Suppressor macrophage treated with lipopolysaccharide for 1 hour (primary cell): ENCODE measurements around the gene ZNF438.
"Not testable (repeated sequence)": the region's sequence is repeated elsewhere in the genome, so short reads cannot be mapped to it uniquely, and the experiment has no call there.

Experiments
- DNase-seq, 3 donors: peaks; one replicate each; pipeline ENCODE4 v3.0.0-alpha.2; 2020 to 2022

ZNF438 gene

DNA sequence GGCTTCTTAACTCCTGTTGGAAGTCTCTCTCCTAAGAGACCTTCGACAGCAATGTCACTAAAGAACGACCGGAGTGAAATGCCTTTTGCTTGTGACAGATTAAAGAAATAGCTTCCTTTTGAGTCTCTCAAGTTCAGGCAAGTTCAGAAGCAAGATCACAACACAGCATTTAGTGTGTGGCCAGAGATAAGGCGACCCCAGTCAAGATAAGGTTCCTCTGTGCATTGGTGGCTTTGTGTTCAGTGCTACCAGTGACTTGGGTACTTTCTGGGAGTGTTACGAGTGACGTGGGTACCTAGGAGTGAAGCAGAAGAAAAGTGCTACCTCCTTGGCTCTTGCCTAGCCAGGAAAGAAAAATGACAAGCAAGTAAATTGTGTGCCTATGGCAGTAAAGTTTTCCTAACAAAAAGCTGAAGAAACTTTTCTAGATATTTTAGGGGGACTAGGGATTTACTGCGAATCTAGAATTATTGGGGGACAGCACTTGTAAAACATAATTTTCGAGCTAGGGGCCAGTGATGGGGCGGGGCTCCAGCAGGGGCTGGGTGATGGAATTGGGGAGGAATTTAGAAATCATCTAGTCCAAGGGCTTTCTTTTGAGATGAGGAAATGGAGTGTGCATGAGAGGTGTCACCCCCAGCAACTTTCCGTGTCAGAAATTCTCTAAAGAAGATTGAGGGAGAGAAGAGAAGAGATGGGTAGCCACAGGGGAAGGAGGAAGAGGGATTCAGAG is 210.2 kb downstream of the ZNF438 start:
- DNase-seq, result no peak

DNA sequence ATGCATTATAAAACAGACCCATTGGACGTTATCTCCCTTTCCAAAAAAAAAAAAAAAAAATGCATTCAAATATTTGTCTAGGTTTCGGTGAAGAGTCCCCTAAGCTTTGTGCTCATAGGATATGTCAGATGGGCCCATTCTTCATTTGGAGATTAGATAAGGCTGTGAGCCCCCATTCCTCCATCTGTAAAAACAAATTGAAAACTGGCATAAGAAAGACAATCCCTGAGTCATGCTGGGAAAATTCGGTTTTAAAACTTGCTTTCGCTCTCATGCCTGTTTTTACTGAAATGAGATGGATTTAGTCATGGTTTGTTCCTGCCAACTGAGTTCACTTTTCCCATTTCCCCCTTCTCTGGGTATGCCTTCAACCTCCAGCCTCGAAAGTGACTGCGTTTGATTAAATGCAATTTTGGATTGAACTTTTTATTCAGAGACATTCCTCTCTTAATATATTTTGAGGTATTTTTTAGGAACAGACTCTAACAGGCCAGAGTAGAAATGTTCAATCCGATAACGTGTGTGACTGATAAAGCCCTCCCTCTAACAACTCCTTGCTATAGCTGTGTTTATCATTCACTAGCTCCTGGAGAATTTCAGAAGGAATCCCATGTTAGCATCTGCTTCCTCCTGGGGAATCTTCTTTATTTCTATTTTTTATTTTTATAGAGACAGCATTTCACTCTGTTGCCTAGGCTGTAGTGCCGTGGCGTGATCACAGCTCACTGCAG is 211.2 kb downstream of the ZNF438 start:
- DNase-seq, result peak; percentile 30 to 71 (median 31)

DNA sequence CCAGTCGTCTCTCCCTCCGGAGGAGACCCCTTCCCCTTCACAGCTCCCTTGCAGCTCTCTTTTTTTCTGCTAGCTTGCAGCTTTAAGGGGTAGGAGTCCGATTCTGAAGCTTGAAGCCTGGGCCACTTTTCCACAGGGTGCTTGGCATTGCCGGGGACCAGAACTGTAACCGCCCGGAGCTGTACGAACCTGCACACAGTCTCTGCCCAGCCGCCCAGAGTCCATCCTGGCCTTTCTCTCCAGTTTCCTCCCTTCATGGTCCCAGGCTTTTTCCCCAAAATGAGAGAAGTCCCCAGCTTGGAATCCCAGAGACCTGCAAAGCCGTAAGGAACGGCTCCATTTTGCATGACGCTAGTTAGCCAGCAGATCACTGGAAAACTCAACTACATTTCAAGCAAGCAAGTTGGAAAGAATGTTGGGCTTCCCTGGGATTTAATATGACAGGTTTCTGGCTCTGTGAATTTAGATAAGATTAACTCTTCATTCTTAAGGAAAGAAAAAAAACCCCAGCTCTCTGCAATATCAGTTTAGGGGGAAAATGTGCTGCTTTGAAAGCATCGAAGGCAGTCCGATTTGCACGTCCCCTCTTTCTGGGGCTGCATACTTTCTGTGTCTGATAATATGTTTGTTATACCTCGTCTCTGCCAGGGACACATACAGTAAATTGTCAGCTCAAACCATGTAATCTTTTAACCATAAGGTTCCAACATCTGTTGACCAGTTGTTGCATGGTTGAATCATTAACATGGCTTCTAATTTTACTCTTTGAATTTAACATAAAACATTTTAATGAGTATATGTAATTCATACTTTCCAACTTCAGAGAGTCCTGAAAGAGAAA is 212.1 kb downstream of the ZNF438 start:
- DNase-seq, result no peak

DNA sequence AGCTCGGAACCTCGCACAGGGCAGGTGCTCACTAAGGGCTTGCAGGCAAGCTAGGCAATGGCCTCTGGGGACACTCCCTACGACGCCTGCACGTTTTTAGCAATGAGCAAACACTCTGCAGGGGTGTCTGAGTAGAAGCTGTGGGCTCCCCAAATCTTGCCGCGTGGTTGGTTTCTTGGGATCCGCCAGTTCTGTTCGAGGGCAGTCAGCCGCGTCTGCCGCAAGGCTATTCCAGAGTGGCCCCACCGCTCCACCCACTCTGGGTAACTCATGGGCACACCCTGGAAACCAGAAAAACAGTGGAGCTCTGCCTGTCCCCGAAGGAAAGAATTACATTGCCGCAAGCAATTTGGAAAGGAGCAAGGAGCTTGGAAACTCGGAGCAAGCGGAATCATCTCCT is 212.8 kb downstream of the ZNF438 start:
- no peak for DNase-seq

DNA sequence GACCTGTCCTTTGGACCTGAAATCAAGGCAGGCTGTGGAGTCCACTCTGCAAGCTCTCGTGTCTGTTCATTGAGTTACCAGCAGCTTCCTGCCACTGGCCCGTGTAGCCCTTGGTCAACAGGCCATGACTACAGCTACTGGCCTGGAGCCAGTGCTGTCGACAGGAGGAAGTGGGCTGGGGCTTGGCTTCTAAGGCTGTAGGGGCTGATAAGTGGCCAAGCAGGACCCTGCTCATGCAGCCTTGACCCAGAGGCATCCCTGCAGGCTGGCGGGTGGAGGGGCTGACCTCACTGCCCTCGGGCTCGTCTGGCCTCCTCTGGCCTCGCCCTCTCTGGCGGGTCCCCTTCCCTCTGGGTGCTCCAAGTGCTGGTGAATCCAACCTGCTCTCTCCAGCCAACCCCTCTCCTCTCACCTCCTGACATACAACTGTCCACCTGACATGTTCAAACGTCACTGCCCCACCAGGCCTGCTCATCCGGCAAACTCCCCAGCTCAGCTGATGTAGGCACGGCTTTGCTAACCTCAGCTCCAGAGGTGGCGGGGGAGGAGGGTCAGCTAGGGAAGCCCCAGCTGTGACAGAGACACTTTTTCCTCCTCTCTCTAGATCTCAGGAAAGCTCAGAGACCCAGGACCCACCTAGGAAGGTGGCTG is 213.5 kb downstream of the ZNF438 start:
- DNase-seq, result peak; percentile 42 to 74 (median 66)

DNA sequence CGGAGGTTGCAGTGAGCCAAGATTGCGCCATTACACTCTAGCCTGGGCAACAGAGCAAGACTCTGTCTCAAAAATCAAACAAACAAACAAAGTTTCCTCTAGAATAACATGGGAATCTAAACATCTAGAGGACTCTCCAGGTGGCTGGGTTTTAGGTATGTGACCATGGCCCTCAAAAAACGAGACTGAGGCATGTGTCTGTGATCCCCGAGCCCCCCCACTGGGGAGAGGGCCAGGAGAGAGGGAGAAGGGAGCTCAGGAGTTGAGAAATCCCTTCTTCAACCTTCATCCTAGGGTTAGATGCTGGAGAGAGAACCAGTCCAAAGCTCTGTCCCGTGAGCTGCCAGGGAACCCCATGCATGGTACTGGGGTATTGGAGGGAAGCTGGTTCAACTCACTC is 214.1 kb downstream of the ZNF438 start:
- DNase-seq, result no peak

DNA sequence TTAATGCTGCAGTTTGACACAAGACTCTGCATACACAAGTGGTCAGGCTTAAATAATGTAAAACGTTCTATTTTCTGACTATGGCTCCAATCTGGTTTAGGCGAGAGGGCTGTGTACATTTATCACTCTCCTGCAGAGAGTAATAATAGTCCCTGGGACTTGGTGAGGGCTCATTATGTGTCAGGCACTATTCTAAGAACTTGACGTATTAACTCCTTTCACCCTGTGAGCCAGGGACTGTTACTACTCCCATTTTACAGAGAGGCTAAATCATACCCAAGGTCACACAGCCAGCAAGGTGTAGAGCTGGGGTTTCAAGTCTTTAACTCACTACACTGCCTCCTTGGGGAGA is 214.9 kb downstream of the ZNF438 start:
- DNase-seq, result no peak

DNA sequence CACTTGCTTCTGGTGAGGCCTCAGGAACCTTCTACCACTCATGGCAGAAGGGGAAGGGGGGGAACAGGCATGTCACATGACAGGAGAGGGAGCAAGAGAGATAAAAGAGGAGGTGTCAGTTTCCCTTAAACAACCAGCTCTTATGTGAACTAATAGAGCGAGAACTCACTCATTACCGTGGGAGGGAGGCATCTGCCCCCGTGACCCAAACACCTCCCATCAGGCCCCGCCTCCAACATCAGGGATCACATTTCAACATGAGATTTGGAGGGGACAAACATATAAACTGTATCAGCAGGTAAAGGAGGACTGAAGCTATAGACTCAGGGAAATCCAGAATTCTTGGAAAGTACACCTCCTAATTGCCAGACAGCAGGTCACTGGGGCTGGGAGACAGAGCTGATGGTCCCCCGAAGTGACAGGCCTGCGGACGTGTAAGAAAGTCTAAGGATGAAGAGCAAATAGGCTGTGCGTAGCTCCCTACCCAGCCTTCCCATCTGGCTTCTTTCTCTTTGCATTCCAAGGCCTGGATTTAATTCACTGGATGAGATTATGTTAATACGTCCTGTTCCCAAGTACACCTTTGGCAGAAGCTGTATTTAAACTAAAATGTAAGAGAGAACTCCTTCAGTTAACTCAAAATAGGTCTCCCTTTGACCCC is 215.4 kb downstream of the ZNF438 start:
- DNase-seq, result no peak

DNA sequence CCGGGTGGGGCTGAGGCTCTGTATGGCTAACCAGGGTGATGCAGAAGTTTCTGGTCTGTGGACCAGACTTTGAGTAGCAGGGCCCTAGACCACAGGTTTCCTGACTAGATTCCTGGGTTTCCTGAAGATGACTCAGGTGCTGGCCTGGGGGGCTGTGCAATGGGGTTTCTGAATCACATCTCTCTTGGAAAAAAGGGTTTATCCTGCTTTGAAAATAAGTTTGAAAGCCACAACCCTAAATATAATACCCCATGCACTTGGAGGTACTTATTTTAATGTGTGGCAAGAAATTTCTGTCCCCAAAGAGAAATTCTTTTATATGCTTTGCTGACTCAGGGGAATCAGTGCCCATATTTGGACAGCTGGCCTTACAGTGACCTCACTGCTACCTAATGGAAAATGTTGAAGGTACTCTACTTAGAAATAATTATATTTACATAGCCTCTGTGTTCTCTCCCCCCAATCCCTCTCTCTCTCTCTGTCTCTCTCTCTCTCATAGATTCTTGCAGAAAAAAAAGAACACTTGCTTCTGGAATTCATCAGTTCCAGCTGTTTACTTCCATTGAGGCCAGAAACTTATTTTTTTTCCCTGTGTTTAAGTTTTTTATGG is 217.7 kb downstream of the ZNF438 start:
- no peak for DNase-seq

DNA sequence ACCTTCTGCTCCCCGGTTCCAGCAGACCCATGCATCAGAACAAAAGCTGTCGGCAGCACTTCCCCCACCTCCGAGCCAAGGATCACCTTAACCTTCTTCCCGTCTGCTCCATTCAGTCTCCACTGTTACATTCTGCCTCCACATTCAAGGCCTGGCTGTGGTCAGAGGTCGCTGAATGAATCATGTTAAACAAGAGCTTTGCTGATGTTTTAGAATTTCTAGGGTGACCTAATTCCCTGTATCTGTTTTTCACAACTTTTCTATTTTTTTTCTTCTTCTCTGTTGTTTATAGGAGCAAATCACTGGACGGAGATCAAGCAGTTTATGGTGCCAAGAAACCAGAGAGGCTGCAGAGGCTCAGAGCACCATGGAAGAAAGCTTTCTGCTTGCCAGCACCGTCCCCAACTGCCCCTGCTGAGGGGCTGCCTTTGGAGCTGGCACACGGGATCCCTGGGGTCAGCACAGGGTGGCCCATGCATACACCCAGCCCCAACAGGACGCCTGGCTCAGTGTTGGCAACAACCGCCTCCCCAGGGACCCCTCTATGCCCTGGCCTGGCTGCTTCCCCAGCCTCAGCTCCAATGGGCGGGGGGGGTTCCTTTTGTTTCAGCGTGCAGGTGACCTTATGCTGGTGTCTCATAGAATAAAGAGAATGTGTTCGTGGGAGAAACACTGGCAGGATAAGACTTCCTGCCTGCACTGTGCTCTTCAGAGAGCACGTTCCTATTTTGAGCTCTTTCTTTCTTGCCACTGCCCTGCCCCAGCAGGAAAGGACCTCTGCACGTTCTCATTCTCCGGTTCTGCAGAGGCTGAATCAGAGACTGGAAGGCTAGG is 219.4 kb downstream of the ZNF438 start:
- no peak for DNase-seq

DNA sequence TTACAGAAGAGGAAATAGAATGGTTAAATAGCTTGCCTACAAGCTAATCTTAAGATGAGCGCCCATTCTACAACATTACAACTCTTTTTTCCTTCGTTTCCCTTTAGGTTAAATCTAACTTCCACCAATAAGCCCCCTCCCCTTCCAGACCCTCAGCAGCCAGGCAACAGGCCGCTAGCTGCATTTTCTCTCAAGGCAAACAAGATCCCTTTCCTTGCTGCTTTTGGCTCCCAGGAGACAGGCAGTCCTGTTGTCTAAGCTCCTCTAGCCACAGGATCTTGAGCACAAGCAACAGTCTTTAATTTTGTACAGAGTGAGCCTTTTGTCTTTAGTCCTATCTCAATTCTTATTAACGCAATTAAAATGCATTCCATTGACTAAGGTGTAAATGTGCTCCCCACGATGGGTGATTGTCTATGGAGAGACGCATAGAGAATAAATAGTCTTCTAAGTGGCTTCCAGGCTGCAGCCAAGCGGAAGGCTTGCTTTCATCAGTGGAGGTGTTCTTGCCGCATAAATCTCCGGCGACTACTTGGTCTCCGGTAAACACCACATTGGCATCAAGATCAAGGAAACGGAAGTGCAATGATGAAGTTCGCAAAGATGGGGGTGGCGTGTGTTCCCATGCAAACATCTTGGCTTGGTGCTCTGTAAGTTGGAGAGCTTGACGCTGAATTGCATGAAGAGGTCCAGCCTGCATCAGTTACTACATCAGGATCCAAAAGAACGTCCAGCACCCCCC is 220.2 kb downstream of the ZNF438 start:
- no peak for DNase-seq

DNA sequence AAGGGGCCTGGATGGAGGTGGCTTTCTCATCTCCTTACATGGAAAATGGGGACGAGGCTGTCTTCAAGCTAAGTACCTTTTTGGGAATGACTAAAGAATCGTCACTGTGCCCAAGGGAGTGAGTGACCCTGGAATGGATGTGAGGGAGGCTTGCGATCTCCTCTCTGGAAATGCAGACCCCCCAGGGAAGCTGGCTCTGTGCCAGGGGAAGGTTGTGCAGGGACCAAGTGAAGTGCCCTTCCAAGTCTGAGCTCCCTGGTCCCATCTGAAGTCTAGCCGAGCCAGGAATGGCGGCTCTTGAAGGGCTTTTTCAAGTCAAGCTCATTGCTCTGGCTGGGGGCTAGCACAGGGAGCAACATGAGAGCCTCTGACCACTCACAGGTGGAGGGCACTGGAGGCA is 221.2 kb downstream of the ZNF438 start:
- DNase-seq, result no peak

DNA sequence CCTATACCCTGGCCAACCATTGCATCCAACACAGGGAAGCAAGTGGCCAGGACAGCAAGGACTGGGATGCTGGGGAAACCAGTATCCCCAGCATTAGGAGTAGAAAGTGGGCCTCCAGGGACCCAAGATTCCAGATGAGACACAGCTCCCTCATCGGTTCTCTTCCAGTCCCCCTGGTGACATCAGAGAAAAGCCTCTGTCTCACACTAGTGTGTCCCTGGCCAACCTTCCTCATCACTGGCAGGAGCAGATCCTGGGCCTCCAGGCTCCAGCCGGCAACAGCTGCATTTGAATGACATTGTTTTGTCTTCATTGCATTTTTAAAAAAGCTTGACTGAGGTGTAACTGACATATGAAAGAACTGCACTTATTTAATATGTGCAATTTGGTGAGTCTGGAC is 224.8 kb downstream of the ZNF438 start:
- no peak for DNase-seq

DNA sequence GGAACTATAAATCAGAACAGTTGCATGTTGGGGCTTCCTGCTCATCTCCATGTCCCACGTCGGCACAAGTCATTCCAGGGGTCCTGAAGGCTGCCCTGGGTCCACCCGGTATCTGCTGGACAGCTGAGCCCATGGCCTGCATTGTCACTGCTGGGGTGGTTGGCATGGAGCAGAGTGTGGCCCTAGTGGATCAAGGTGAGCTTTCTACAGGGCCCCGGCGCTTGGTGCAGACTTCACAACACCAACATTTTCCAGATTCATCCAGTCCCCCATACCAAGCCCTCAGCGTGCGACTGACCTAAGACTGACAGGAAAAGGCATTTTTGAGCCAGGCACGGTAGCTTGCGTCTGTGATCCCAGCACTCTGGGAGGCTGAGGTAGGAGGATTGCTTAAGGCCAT is 226.6 kb downstream of the ZNF438 start:
- DNase-seq, result no peak

DNA sequence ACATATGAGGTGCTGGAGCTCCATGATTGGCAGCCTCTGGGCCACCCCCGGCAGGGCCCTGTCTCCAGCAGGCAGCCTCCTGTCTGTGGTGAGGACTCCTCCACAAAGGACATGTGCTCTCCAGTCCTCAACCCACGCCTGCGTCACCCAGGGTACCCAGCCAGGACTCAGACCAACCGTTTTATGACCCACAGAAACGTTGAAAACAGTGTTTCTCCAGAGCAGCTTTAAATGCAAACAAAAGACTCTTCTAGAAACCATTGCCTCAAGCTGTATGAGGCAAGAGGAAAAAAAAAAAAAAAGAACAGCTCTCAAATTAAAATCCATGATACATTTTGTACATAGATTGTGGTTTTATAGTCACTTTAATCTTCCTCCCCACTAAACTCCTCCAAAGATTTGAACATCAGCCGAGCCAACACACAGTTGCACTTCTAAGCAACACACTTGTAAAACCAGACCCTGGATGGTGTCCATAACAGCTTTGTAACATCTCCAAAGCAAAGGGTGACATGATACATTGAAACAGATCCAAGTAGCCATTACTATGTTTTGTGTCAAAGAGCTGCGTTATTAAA is 227.1 kb downstream of the ZNF438 start:
- no peak for DNase-seq

DNA sequence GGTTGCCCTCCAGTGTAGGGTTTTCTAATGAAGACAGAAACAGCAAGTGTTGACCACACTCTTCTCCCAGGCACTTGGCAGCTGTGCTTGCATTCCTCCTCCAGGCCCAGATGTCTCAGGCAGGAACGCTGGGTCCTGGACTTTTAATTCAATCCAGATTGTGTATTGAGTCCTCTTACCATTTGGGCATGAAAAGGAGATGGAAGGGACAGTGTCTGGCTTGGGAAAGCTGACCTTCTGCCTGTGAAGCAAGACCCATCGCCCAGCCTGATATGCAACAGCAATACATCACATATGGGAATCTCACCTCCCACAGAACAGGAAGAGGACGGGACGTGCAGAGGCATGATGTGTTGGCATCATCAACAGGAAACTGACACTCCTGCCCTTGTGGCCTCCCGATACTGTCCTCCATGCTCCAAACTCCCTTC is 227.8 kb downstream of the ZNF438 start:
- DNase-seq, result no peak

DNA sequence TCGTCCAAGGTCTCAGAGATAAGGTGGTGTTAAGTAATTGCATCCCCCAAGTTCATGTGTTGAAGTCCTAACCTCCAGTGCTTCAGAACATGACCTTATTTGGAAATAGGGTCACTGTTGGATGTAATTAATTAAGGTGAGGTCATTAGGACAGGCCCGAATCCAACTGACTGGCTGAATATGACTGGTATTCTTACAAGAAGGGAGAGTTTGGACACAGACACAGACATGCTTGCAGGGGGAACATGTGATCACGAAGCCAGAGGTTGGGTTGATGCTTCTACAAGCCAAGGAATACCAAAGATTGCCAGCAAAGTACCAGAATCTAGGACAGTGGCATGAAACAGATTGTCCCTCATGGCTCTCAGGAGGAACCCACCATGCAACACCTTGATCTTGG is 228.6 kb downstream of the ZNF438 start:
- no peak for DNase-seq

DNA sequence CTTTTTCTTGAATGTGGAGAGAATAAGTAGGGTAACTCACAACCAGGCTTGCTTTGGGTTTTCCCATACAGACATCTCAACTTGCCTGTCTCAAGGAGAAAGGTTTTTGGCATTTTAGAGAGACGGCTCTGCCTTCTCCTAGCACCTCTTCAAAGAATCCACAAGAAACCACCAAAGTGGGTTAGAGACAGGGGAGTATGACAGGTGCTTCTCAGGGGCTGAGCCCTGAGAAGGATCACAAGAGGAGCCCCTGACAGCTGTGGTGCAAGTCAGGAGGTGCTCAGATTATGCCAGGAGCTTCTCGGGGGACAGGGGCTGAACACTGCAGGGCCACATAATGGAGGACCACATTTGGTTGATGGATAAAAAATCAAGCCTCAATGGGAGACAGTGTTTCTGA is 231.3 kb downstream of the ZNF438 start:
- no peak for DNase-seq

DNA sequence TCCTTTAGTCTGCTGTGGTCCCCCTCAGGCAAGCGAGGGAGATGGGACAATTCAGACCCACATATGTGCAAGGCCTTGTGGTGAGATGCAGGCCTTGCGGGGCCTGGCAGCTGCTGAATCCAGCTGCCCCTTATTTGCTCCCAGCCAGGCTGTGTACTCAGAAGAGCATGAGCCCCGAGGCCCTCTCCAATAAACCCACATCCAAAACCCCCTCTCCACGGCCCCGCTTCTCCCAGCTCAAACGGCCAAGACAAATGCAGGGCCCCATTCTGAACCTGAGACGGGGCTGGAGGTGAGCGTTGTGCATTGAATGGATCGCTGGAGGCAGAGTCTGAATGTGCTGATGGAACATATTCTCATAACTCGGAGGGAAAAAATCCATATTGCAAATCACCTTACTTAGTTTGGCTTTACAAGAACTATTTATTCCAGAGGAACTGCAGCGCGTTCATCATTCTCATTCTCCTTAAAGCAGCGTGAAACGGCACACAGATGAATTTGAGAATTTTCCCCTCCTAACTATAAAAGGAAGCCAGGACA is 232.9 kb downstream of the ZNF438 start:
- DNase-seq, result no peak

DNA sequence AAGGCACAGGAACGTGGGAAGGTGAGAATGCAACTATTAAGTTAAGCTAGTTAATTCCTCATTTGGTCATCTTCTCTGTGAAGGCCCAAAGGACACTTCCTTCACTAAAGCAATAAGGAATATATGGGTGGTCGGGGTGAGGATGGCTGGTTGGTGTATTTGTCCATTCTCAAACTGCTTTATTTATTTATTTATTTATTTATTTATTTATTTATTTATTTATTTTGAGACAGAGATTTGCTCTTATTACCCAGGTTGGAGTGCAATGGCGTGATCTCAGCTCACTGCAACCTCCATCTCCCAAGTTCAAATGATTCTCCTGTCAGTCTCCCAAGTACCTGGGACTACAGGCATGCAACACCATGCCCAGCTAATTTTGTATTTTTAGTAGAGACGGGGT is 236.6 kb downstream of the ZNF438 start:
- not testable (repeated sequence) for DNase-seq
